Measurements from ENCODE around the gene DNAJC4.

DNAJC4 gene

GRCh38 chr11:64246621-64246870 is 16.2 kb downstream of the DNAJC4 start:
- TF ChIP-seq YY1 (IDR thresholded peaks at IDR 0.05; ENCODE audit: low read depth) (peak; percentile 72), MAX (IDR thresholded peaks at IDR 0.05) (peak; percentile 21; the same call in 1 of the 2 replicates), USF1 (IDR thresholded peaks at IDR 0.05) (peak; percentile 38; the same call in 1 of the 2 replicates)

- TF ChIP-seq REST (IDR thresholded peaks at IDR 0.05; ENCODE audit: low read depth) (peak; percentile 28; the same call in 1 of the 2 replicates), EGR1 (IDR thresholded peaks at IDR 0.05) (peak; percentile 34), TEAD4 (IDR thresholded peaks at IDR 0.05) (no peak), EP300 (IDR thresholded peaks at IDR 0.05; ENCODE audit: borderline replicate concordance) (0 out of 2 replicates have a peak, but pooled peaks have one; percentile 27), CREB1 (IDR thresholded peaks at IDR 0.05; ENCODE audit: low read depth) (no peak), NFIC (IDR thresholded peaks at IDR 0.05) (0 out of 2 replicates have a peak, but pooled peaks have one; percentile 15), TAF1 (IDR thresholded peaks at IDR 0.05; ENCODE audit: low read depth) (peak; percentile 17; the same call in 1 of the 2 replicates), USF1 (IDR thresholded peaks at IDR 0.05) (no peak; the same call in 1 of the 2 replicates), YY1 (IDR thresholded peaks at IDR 0.05; ENCODE audit: low read depth) (peak; percentile 97), MAX (IDR thresholded peaks at IDR 0.05) (peak; percentile 97), ZBTB7A (IDR thresholded peaks at IDR 0.05; ENCODE audit: low read depth) (peak; percentile 93), TCF12 (IDR thresholded peaks at IDR 0.05; ENCODE audit: low read depth) (peak; percentile 64; the same call in 1 of the 2 replicates), RAD21 (IDR thresholded peaks at IDR 0.05; ENCODE audit: low read depth) (no peak), CEBPB (IDR thresholded peaks at IDR 0.05) (no peak), FOXM1 (IDR thresholded peaks at IDR 0.05; ENCODE audit: borderline replicate concordance, low read depth) (no peak)
Measured at GRCh38 chr11:64246871-64247728, 16.8 kb downstream of the DNAJC4 start, which contains the start of gene PPP1R14B. PPP1R14B (minus strand) TSS chr11:64246943; CDS start chr11:64246673, 270 bp downstream.

GRCh38 chr11:64247729-64248531 is 17.6 kb downstream of the DNAJC4 start:
- no peak for TF ChIP-seq MAX (IDR thresholded peaks at IDR 0.05)
- TF ChIP-seq ZBTB7A (IDR thresholded peaks at IDR 0.05; ENCODE audit: low read depth) = no peak
- TF ChIP-seq REST (IDR thresholded peaks at IDR 0.05; ENCODE audit: low read depth) = no peak

- no peak for TF ChIP-seq CREB1 (IDR thresholded peaks at IDR 0.05; ENCODE audit: low read depth)
- no peak for TF ChIP-seq ZBTB7A (IDR thresholded peaks at IDR 0.05; ENCODE audit: low read depth)
- no peak for TF ChIP-seq CEBPB (IDR thresholded peaks at IDR 0.05)
- TF ChIP-seq TAF1 (IDR thresholded peaks at IDR 0.05; ENCODE audit: low read depth) = no peak
- TF ChIP-seq TEAD4 (IDR thresholded peaks at IDR 0.05) = no peak
- TF ChIP-seq REST (IDR thresholded peaks at IDR 0.05; ENCODE audit: low read depth) = no peak
- no peak for TF ChIP-seq USF1 (IDR thresholded peaks at IDR 0.05)
- TF ChIP-seq RAD21 (IDR thresholded peaks at IDR 0.05; ENCODE audit: low read depth) = no peak
- TF ChIP-seq TCF12 (IDR thresholded peaks at IDR 0.05; ENCODE audit: low read depth) = no peak
- TF ChIP-seq YY1 (IDR thresholded peaks at IDR 0.05; ENCODE audit: low read depth) = no peak
- no peak for TF ChIP-seq FOXM1 (IDR thresholded peaks at IDR 0.05; ENCODE audit: borderline replicate concordance, low read depth)
- no peak for TF ChIP-seq EGR1 (IDR thresholded peaks at IDR 0.05)
- no peak for TF ChIP-seq NFIC (IDR thresholded peaks at IDR 0.05)
- TF ChIP-seq MAX (IDR thresholded peaks at IDR 0.05) = no peak
- no peak for TF ChIP-seq EP300 (IDR thresholded peaks at IDR 0.05; ENCODE audit: borderline replicate concordance)
Measured at GRCh38 chr11:64248578-64248977, 18.2 kb downstream of the DNAJC4 start.

Measured in Ishikawa (cell line).